ENCODE data around the gene THEM4. TPM values are rescaled to one million over a fixed set of nuclear protein-coding genes. Genes with fewer than 3 reads are reported as not detected.
A peak's percentile ranks its signal among the peaks of the same experiment; 100 is the strongest.

The THEM4 gene
- total RNA-seq, 1 donor from 2014 or later = 15.7 TPM

- H3K9ac ChIP-seq (ENCODE audit: low read length) = no peak overlapping the region
- no peak for FAIRE-seq
Observed at GRCh38 chr1:151944126-151944856, 35.0 kb upstream of the THEM4 start.

GRCh38 chr1:151943591-151943990 is 34.3 kb upstream of the THEM4 start:
- Histone ChIP-seq H3K4me3 (ENCODE audit: insufficient read depth, low read depth, low read length) (no peak overlapping the region), H3K79me2 (ENCODE audit: insufficient read depth, low read length) (no peaks in the 10 kb centered on the region), H2AFZ (ENCODE audit: low read depth, low read length) (no peak overlapping the region), H3K9ac (ENCODE audit: low read length) (no peak overlapping the region), H3K9me3 (ENCODE audit: insufficient read depth, low read depth, low read length) (no peaks in the 10 kb centered on the region), H3K27me3 (ENCODE audit: insufficient read depth, low read length) (no peaks in the 10 kb centered on the region), H3K4me1 (ENCODE audit: insufficient read depth, low read length) (peaks cover 33% of the 10 kb centered on the region), H4K20me1 (ENCODE audit: insufficient read depth, low read length) (no peaks in the 10 kb centered on the region), H3K27ac (ENCODE audit: low read depth, low read length) (no peak overlapping the region), H3K36me3 (ENCODE audit: insufficient read depth, low read length) (no peaks in the 10 kb centered on the region), H3K4me2 (ENCODE audit: low read length) (no peak overlapping the region)
- Mint-ChIP-seq H3K27ac (ENCODE audit: unreplicated experiment) (no peak overlapping the region), H3K4me3 (ENCODE audit: unreplicated experiment) (no peak overlapping the region), H3K36me3 (ENCODE audit: low read depth, unreplicated experiment) (no peaks in the 10 kb centered on the region), H3K27me3 (ENCODE audit: low read depth, unreplicated experiment) (no peaks in the 10 kb centered on the region), H3K4me1 (ENCODE audit: low read depth, unreplicated experiment) (peaks cover 15% of the 10 kb centered on the region), H3K9me3 (ENCODE audit: unreplicated experiment) (no peaks in the 10 kb centered on the region)
- no peak for TF ChIP-seq EZH2 (IDR thresholded peaks at IDR 0.05; ENCODE audit: insufficient read depth, low read length)
- TF ChIP-seq, protein P1, sequence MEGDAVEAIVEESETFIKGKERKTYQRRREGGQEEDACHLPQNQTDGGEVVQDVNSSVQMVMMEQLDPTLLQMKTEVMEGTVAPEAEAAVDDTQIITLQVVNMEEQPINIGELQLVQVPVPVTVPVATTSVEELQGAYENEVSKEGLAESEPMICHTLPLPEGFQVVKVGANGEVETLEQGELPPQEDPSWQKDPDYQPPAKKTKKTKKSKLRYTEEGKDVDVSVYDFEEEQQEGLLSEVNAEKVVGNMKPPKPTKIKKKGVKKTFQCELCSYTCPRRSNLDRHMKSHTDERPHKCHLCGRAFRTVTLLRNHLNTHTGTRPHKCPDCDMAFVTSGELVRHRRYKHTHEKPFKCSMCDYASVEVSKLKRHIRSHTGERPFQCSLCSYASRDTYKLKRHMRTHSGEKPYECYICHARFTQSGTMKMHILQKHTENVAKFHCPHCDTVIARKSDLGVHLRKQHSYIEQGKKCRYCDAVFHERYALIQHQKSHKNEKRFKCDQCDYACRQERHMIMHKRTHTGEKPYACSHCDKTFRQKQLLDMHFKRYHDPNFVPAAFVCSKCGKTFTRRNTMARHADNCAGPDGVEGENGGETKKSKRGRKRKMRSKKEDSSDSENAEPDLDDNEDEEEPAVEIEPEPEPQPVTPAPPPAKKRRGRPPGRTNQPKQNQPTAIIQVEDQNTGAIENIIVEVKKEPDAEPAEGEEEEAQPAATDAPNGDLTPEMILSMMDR (IDR thresholded peaks at IDR 0.05; ENCODE audit: insufficient read depth, low read depth, low read length) = no peak
- no peak for DNase-seq (ENCODE audit: low read depth)
- no peak for FAIRE-seq

More at GRCh38 chr1:151944126-151944856, 35.0 kb upstream of the THEM4 start:
- TF ChIP-seq EZH2 (IDR thresholded peaks at IDR 0.05; ENCODE audit: insufficient read depth, low read length) = no peak
- TF ChIP-seq, protein P1 (IDR thresholded peaks at IDR 0.05; ENCODE audit: insufficient read depth, low read depth, low read length) = no peak
- H3K4me1 ChIP-seq (ENCODE audit: insufficient read depth, low read length) = peaks cover 33% of the 10 kb centered on the region
- H3K27ac ChIP-seq (ENCODE audit: low read depth, low read length) = no peak overlapping the region
- no peak overlapping the region for H3K4me3 ChIP-seq (ENCODE audit: insufficient read depth, low read depth, low read length)
- H3K4me1 Mint-ChIP-seq (ENCODE audit: low read depth, unreplicated experiment) = peaks cover 15% of the 10 kb centered on the region
- no peaks in the 10 kb centered on the region for H3K79me2 ChIP-seq (ENCODE audit: insufficient read depth, low read length)
- no peak overlapping the region for H3K4me3 Mint-ChIP-seq (ENCODE audit: unreplicated experiment)
- no peak for DNase-seq (ENCODE audit: low read depth)
- no peak overlapping the region for H3K4me2 ChIP-seq (ENCODE audit: low read length)
- no peaks in the 10 kb centered on the region for H3K27me3 Mint-ChIP-seq (ENCODE audit: low read depth, unreplicated experiment)
- H3K27me3 ChIP-seq (ENCODE audit: insufficient read depth, low read length) = no peaks in the 10 kb centered on the region
- H2AFZ ChIP-seq (ENCODE audit: low read depth, low read length) = peak overlapping the region; percentile 12
- H3K27ac Mint-ChIP-seq (ENCODE audit: unreplicated experiment) = peak overlapping the region; percentile 71
- H3K9me3 ChIP-seq (ENCODE audit: insufficient read depth, low read depth, low read length) = no peaks in the 10 kb centered on the region
- H3K36me3 ChIP-seq (ENCODE audit: insufficient read depth, low read length) = no peaks in the 10 kb centered on the region
- H3K9me3 Mint-ChIP-seq (ENCODE audit: unreplicated experiment) = no peaks in the 10 kb centered on the region
- H4K20me1 ChIP-seq (ENCODE audit: insufficient read depth, low read length) = no peaks in the 10 kb centered on the region
- no peaks in the 10 kb centered on the region for H3K36me3 Mint-ChIP-seq (ENCODE audit: low read depth, unreplicated experiment)

- H3K36me3 ChIP-seq (ENCODE audit: insufficient read depth, low read length) = no peaks in the 10 kb centered on the region
- H3K27ac ChIP-seq (ENCODE audit: low read depth, low read length) = no peak overlapping the region
- Mint-ChIP-seq H3K27me3 (ENCODE audit: low read depth, unreplicated experiment) (no peaks in the 10 kb centered on the region), H3K36me3 (ENCODE audit: low read depth, unreplicated experiment) (no peaks in the 10 kb centered on the region), H3K27ac (ENCODE audit: unreplicated experiment) (peak overlapping the region; percentile 30), H3K4me3 (ENCODE audit: unreplicated experiment) (no peak overlapping the region), H3K9me3 (ENCODE audit: unreplicated experiment) (no peaks in the 10 kb centered on the region), H3K4me1 (ENCODE audit: low read depth, unreplicated experiment) (peaks cover 15% of the 10 kb centered on the region)
- H3K9ac ChIP-seq (ENCODE audit: low read length) = no peak overlapping the region
- H3K4me2 ChIP-seq (ENCODE audit: low read length) = no peak overlapping the region
- FAIRE-seq (no peak), DNase-seq (ENCODE audit: low read depth) (peak; percentile 59)
- no peak overlapping the region for H3K4me3 ChIP-seq (ENCODE audit: insufficient read depth, low read depth, low read length)
- TF ChIP-seq, protein P1 (IDR thresholded peaks at IDR 0.05; ENCODE audit: insufficient read depth, low read depth, low read length) = no peak
- no peak for TF ChIP-seq EZH2 (IDR thresholded peaks at IDR 0.05; ENCODE audit: insufficient read depth, low read length)
- H3K27me3 ChIP-seq (ENCODE audit: insufficient read depth, low read length) = no peaks in the 10 kb centered on the region
- no peaks in the 10 kb centered on the region for H3K79me2 ChIP-seq (ENCODE audit: insufficient read depth, low read length)
- H2AFZ ChIP-seq (ENCODE audit: low read depth, low read length) = no peak overlapping the region
- H4K20me1 ChIP-seq (ENCODE audit: insufficient read depth, low read length) = no peaks in the 10 kb centered on the region
- peaks cover 33% of the 10 kb centered on the region for H3K4me1 ChIP-seq (ENCODE audit: insufficient read depth, low read length)
- H3K9me3 ChIP-seq (ENCODE audit: insufficient read depth, low read depth, low read length) = no peaks in the 10 kb centered on the region
Observed at GRCh38 chr1:151942882-151943281, 33.6 kb upstream of the THEM4 start.

All from astrocyte (in vitro differentiated cells and primary cell).